GM19372 (cell line): Measurements from ENCODE around the gene AFF2.
A peak's percentile ranks its signal among the peaks of the same experiment; 100 is the strongest.

Experiments
- ATAC-seq: cut with Tn5 transposase; IDR thresholded peaks from one replicate; pipeline ENCODE4 v1.9.1; 2021; ENCODE audit warnings: mild to moderate bottlenecking, low read depth, moderate library complexity; ENCODE audit not compliant: unreplicated experiment

AFF2 gene

DNA sequence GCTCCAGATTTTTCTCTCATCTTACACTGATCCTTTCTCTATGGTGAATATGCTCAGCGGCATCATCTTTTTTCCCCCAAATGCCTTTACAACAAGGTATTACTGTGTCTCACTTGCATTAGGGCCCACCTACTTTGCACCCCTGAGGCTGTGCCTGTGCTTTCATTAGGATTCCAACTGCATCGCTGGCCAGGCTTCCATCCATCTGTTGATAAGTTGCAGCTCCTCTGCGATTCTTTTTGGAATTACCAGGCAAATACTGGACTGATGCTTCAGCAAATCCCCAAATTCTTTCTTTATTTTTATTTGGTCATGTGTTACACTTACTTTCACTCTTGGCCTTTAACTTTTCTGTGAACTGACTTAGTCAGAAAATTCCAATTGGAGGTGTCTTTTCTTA is 77.3 kb downstream of the AFF2 start:
- ATAC-seq, result no peak

GRCh38 chrX:148580016-148580415 is 79.6 kb downstream of the AFF2 start:
- ATAC-seq, result no peak

- ATAC-seq, result no peak
Measured at GRCh38 chrX:148582353-148582752, 81.9 kb downstream of the AFF2 start.

- peak; percentile 76 for ATAC-seq
Measured at GRCh38 chrX:148588649-148589310, 88.4 kb downstream of the AFF2 start.

- no peak for ATAC-seq
Measured at GRCh38 chrX:148592595-148592994, 92.2 kb downstream of the AFF2 start.

GRCh38 chrX:148593146-148593545 is 92.7 kb downstream of the AFF2 start:
- no peak for ATAC-seq

DNA sequence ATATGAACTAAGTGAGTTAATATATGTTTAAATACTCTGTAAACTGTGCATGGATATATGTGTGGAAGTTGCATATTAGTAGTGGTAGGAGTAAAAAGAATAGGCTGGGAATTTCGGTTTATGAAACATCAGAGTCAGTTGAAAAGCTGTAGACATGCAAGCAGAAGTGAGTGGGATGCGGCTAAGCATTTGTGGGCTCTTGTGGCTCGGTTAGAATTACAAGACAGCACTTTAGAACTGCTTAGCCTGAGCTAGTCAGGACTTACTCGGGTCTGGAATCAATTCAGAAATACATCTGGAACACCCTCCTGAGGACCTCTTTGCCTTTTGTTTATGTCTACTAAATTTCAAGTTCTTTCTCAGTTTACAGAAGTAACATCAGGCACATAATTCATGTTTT is 93.6 kb downstream of the AFF2 start:
- no peak for ATAC-seq

DNA sequence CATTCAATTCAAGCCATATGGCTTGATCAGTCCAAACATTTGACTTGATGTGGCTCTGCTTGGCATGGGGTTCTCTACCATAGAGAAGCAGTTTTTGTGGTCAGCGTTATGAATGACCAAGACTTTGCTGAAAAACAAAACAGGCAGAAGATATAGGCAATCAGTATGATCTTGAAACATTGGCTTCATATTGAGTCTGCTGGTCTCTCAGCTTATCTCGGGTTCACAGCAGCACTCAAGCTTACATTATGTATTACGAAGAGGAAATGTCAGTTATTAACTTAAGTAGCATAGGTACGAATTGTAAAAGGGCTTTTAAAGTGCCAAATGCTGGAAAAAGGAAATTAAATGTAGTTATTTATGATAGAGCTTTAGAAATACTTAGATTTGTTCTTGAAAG is 99.0 kb downstream of the AFF2 start:
- ATAC-seq, result no peak

DNA sequence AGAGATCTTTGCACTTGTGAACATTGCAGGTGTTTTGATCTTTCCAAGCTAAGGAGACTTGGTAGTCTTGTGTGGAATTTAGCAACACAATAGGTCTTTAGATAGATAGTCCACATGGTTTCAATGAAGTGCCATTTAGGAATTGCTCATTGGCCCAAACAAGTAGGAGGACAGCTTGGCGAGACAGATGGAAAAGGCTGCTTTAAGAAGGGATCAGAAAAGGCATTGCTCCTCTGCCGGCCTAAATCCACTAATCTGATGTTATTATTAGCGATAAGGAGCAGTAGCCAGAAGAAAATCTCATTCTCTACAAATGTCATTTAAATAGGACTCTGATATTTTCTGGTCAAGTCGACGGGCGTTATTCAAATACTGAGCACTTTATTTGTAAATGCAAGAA is 99.7 kb downstream of the AFF2 start:
- no peak for ATAC-seq

- ATAC-seq, result no peak
Measured at GRCh38 chrX:148600581-148600980, 100.2 kb downstream of the AFF2 start.

DNA sequence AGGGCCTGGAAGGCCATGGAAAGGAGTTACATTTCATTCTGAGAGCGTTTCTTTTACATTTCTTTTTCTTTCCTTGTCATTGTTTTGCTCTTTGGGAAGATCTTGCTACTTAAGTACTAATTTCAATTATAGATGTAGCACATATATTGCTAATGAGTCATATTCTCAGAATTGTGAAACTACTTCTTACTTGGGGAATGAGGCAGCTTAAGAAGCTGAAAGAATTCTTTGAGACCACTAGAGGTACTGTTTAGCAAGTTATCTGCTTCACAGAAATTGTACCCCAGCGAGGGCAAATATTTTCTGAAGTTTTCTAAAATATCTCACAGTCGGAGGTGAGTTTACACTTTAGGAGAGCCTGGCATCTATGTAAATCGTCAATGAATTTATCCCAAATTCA is 100.6 kb downstream of the AFF2 start:
- ATAC-seq, result no peak

- ATAC-seq, result peak; percentile 71
Measured at GRCh38 chrX:148609515-148610327, 109.3 kb downstream of the AFF2 start.

DNA sequence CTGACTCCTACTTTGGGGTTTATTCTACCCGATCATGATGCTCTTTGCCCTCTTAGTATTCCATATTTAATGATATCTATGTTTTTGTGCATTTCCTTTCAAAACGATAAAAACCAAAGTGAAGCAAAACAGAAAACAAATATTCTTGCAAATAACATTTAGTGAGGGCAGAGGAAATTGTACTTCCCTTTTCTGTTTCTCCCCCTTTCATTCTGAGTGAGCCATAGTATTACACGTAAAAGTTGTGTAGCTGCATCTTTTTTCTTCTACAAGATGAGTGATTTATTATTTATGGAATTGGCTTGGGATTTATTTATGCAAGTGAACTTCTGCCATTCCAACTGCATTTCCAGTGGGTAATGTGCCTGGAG is 109.9 kb downstream of the AFF2 start:
- peak; percentile 57 for ATAC-seq

DNA sequence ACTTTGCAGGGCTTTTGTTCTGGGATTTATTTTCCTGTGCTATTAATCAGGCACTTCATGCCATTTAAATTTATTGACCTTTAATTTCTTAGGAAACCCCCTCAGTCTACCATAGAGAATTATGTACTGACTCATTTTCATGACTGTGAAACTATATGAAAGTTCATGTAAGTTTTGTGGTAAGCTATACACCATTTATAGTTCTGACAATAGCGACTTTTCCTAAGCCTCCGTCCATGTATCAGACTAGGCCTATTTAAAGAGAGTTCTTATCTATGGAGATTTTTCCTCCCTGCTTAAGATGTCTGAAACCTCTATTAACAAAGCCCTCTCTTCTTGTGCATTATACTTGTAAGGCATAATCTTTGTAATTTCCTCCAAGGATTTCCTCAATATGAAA is 111.6 kb downstream of the AFF2 start:
- no peak for ATAC-seq

- no peak for ATAC-seq
Measured at GRCh38 chrX:148612431-148612830, 112.0 kb downstream of the AFF2 start.

GRCh38 chrX:148613636-148614035 is 113.2 kb downstream of the AFF2 start:
- no peak for ATAC-seq

DNA sequence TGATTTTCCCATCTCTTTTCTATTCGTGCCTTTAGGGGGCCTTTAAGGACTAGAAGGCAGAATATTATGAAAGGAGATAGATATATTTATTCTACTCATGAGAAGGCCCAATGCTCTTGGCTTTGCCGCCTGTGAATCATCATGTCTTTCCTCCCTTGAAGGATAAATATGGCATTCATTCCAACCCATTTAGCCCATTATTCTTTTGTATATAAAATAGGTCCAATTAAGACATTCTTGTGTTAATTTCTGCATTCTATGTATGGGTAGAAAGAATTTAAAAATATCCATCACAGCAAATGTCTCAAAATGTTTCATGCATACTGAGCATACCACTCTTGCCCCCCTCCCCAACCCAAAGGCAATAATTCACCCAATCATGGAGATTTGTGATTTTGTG is 115.1 kb downstream of the AFF2 start:
- no peak for ATAC-seq

GRCh38 chrX:148618470-148619445 is 118.3 kb downstream of the AFF2 start:
- no peak for ATAC-seq

DNA sequence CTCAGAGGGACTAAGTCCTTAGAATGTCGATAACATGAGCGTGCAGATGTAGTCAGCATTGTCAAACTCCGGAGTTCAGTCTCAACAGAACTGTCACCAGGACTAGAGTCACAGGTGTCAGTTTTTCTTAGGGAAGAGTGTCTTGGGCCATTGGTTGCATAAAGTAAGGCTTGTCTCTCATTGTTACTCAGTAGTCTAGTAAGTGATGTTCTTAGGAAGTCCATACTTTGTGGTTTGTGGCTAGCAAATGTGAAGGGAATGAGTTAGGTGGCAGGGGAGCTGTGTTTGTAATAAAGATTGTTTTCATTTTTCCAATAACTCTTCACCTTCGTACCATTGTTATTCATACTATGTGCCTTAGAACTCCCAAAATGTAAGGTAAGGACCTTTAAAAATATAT is 119.6 kb downstream of the AFF2 start:
- ATAC-seq, result no peak

DNA sequence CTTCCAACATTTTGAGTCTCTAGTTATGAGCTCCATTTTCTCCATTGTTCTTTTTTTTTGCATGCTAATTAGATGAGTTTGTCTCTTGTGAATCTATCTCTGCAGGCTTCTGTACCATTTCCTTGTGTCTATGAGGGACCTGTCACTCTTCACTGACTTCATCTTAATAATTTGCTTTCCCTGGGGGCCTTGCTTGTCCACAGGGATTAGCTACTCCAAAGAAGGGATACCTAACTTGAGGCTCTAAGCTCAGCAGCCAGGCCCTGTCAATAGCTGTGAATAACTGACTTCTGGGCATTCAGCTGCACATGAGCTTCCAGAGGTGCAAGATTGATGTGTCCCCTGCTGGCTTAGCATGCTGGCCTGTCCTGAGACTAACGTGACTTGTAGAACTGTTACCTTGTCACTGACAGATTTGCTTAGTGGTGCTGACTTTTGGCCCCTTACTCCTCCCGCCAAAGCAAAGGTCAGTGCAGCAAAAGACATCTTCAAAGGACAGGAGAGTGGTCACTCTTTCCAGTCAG is 124.6 kb downstream of the AFF2 start:
- ATAC-seq, result no peak

GRCh38 chrX:148628621-148629020 is 128.2 kb downstream of the AFF2 start:
- no peak for ATAC-seq
